Lung (tissue), 12 donors: ENCODE data around the gene DAAM1. TPM values are rescaled to one million over a fixed set of nuclear protein-coding genes. Genes with fewer than 3 reads are reported as not detected.

Source experiments
- ATAC-seq: fragments of 200-7000 bp; cut with Tn5 transposase; one replicate; pipeline ENCODE4 v1.9.1; 2020; ENCODE audit warnings: moderate number of reproducible peaks; ENCODE audit not compliant: insufficient read depth, low FRiP score
- DNase-seq, 3 donors: peaks; one replicate each; pipeline ENCODE4 v3.0.0-alpha.2; 2013 to 2017
- H3K27ac ChIP-seq, 2 donors: one replicate each; pipeline ENCODE4 v1.5.1; 2013; ENCODE audit warnings: mild to moderate bottlenecking in 2 of 2, moderate library complexity in 2 of 2, control low read depth in 1 of 2, inconsistent platforms in 1 of 2, low read depth in 1 of 2, low read length in 1 of 2
- H3K27me3 ChIP-seq, 3 donors: one replicate each; pipeline ENCODE4 v1.5.1; 2013; ENCODE audit warnings: low read length in 2 of 3; ENCODE audit not compliant: control insufficient read depth in 3 of 3, insufficient read depth in 3 of 3
- H3K36me3 ChIP-seq, 4 donors: one replicate each; pipeline ENCODE4 v1.5.1; 2013; ENCODE audit warnings: low read length in 4 of 4, mild to moderate bottlenecking in 1 of 4, moderate library complexity in 1 of 4; ENCODE audit not compliant: control insufficient read depth in 4 of 4, insufficient read depth in 4 of 4
- H3K4me1 ChIP-seq, 5 donors: one replicate each; pipeline ENCODE4 v1.5.1; 2013; ENCODE audit warnings: low read length in 5 of 5, mild to moderate bottlenecking in 2 of 5, moderate library complexity in 1 of 5; ENCODE audit not compliant: control insufficient read depth in 5 of 5, insufficient read depth in 5 of 5
- H3K4me3 ChIP-seq: one replicate; pipeline ENCODE4 v1.5.1; 2013; ENCODE audit warnings: mild to moderate bottlenecking, control low read depth, moderate library complexity
- H3K9ac ChIP-seq, 2 donors: one replicate each; pipeline ENCODE4 v1.5.1; 2013; ENCODE audit warnings: low read length in 2 of 2, control low read depth in 1 of 2; ENCODE audit not compliant: insufficient read depth in 1 of 2
- H3K9me3 ChIP-seq, 4 donors: one replicate each; pipeline ENCODE4 v1.5.1; 2013; ENCODE audit warnings: low read length in 3 of 4, mild to moderate bottlenecking in 1 of 4, moderate library complexity in 1 of 4; ENCODE audit not compliant: control insufficient read depth in 4 of 4, insufficient read depth in 3 of 4
- WGBS, 2 donors: extraction: QIAGEN DNeasy Blood & Tissue Kit; methylation state at CpG; one replicate each; pipeline ENCODE4 v1.1.7; 2013; 5-methylcytosine and 5-hydroxymethylcytosine counted together
- polyA plus RNA-seq, 2 donors: library from polyadenylated mRNA; stranded (reverse); fragments of 200-250 nt; gene quantifications; one replicate each; pipeline ENCODE4 v1.2.1, GENCODE V29; 2013
- total RNA-seq, 2 donors: library from RNA; depleted of rRNA in 1 of 2; stranded (reverse); fragments of >200 nt in 1 of 2; gene quantifications; one replicate each; pipeline ENCODE4 v1.2.1, GENCODE V29; 2014 to 2021
- TF ChIP-seq, protein P1 (sequence below): IDR thresholded peaks from 2 replicates; pipeline ENCODE4 v1.5.1; 2012; ENCODE audit warnings: mild to moderate bottlenecking; ENCODE audit errors: control extremely low read depth, extremely low read depth
- donor health status: control.
- donor health status: control.
- donor health status: Bipolar disorder and iron deficiency.
- donor health status: healthy.
- donor health status: DM: yes; HTN: yes; CAD: no.

DAAM1 gene
- total and polyA plus RNA-seq, 4 donors: 10.3 to 84.6 (median 32.6) TPM

DNA sequence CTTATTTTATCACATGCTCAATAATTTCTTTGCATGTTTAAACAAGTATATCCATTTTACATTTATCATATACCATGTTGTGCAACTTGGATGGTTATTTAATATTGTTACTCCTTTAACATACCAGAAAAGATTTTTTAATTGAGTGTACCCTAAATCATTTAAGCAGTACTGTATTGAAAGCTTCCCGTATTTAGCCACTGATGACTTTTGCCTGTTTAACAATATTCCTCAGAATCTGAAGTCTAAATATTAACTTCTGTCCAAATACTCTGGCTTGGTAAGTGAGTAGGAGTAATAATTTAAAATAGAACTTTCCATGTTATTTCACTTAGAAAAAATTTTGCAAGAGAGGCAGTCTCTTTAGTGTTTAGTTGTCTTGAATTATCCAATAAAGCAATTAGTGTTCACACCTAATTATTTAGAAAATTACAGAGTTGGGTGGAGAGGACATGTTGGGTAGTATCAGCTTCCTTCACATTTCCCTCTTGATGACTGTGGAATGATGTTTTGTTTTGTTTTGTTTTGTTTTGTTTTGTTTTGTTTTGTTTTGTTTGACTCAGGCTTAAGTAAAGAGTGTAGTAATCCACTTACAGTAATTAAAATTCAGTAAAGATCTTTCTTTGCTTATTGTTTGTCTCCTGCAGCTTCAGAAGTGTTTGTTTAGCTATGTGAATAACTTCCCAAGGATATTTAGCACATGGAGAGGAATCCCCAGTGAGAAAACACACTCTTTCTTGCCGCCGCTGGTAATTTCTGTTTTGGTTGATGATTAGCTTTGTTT lies 59.5 kb downstream of the DAAM1 start:
- H3K27ac ChIP-seq: no peak overlapping the region

DNA sequence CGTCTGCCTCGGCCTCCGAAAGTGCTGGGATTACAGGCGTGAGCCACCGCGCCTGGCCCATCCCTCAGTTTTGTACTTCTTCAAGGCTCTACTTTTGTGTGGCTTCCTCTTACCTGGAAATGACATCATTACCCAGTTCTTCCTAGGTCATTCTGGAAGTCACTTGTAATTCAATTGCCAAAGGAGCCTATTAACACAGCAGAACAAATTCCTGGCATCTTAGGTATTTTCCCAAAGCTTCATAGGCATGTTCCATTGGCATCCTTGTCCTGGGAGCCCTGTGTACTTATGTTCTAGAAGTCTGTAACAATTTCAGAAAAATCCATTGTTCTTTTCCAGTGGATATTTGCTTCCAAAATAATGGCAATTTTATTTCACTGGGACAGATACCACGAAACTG lies 60.6 kb downstream of the DAAM1 start:
- TF ChIP-seq, protein P1, sequence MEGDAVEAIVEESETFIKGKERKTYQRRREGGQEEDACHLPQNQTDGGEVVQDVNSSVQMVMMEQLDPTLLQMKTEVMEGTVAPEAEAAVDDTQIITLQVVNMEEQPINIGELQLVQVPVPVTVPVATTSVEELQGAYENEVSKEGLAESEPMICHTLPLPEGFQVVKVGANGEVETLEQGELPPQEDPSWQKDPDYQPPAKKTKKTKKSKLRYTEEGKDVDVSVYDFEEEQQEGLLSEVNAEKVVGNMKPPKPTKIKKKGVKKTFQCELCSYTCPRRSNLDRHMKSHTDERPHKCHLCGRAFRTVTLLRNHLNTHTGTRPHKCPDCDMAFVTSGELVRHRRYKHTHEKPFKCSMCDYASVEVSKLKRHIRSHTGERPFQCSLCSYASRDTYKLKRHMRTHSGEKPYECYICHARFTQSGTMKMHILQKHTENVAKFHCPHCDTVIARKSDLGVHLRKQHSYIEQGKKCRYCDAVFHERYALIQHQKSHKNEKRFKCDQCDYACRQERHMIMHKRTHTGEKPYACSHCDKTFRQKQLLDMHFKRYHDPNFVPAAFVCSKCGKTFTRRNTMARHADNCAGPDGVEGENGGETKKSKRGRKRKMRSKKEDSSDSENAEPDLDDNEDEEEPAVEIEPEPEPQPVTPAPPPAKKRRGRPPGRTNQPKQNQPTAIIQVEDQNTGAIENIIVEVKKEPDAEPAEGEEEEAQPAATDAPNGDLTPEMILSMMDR: no peak
- Histone ChIP-seq H3K4me3 (no peak overlapping the region), H3K4me1 (peaks cover 6 to 34% (median 13%) of the 10 kb centered on the region in 5 donors), H3K9me3 (no peaks in the 10 kb centered on the region), H3K9ac (no peak overlapping the region), H3K27me3 (no peaks in the 10 kb centered on the region), H3K27ac (no peak overlapping the region), H3K36me3 (no peaks in the 10 kb centered on the region)
- ATAC-seq (no peak), DNase-seq (no peak)
- 91 to 92% methylated on average over 7 of the region's 7 CpGs for WGBS, 2 donors

More for the DNA sequence above, 59.5 kb downstream of the DAAM1 start:
- TF ChIP-seq, protein P1: no peak
- ATAC-seq: no peak
- H3K4me1 ChIP-seq: peaks cover 3 to 38% (median 6%) of the 10 kb centered on the region in 5 donors
- no peaks in the 10 kb centered on the region for H3K9me3 ChIP-seq
- H3K9ac ChIP-seq: peak overlapping the region in 1 of 2 donors; percentile 38
- H3K27me3 ChIP-seq: no peaks in the 10 kb centered on the region
- H3K4me3 ChIP-seq: no peak overlapping the region
- H3K36me3 ChIP-seq: no peaks in the 10 kb centered on the region
- DNase-seq: peak in 2 of 3 donors; percentile 51 to 58
- WGBS, 2 donors: 46 to 81% methylated on average over 3 of the region's 3 CpGs

DNA sequence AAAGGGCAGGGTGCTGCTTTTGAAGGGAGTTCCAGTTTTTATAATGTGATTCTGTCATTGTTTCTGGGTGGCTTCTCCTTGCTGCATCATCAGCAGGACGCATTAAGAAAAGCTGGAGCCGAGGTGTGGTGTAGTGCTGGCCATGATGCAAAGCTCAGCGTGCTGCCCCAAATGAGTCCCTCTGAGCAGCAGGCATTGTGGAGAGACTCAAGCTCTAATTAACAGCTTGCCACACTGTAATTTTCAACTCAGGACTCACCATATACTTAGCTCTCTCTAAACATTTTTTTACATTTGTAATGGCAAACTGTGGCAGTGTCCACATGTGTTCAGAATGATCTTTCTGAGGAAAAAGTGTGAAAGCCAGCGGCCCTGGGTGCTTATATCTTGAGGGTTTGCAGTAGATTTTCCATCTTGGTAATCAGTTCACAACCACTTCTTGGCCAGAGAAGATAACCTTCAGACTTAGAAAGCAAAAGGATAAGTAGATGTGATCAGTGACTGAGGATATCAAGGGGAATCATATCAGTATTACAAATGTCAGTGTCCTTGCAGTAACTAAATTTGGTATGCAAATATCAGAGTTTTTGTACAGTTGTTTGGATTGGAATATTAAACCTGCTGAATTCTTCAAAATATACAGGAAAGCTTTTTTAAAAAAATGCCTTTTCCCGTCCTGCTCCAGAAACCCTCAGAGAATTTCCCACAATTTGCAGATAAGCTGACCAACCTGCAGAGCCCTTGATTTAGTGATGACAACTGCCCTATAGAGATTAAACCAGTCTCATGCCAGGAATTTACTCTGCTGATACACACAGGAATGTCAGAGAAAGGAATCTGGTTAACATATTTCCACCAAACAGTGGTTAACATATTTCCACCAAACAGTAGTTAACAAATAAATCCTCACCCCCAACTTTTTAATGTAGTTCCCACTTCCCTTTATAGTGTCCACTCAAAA lies 63.6 kb downstream of the DAAM1 start:
- Histone ChIP-seq H3K9ac (no peak overlapping the region), H3K9me3 (no peaks in the 10 kb centered on the region), H3K36me3 (no peaks in the 10 kb centered on the region), H3K4me1 (peaks cover 7 to 51% (median 25%) of the 10 kb centered on the region in 5 donors), H3K27me3 (no peaks in the 10 kb centered on the region), H3K27ac (peak overlapping the region in 1 of 2 donors; percentile 3), H3K4me3 (no peak overlapping the region)
- no peak for DNase-seq
- no peak for ATAC-seq
- WGBS, 2 donors: 82 to 94% methylated on average over 5 of the region's 5 CpGs
- TF ChIP-seq, protein P1: no peak
